Activated T-cell treated with anti-CD3 and anti-CD28 coated beads for 4 hours (primary cell): Measurements from ENCODE around the gene ZNF789.

Experiments used
- DNase-seq: peaks from one replicate; pipeline ENCODE4 v3.0.0-alpha.2; 2020

The ZNF789 gene

GRCh38 chr7:99514050-99514449, 41.4 kb downstream of the ZNF789 start:
- DNase-seq = no peak

GRCh38 chr7:99521399-99521798, 48.7 kb downstream of the ZNF789 start:
- no peak for DNase-seq

- DNase-seq = peak; percentile 14
Measured at GRCh38 chr7:99525713-99526440, 53.2 kb downstream of the ZNF789 start.

GRCh38 chr7:99531354-99531765, 58.7 kb downstream of the ZNF789 start:
- DNase-seq = no peak

GRCh38 chr7:99535667-99536066, 63.0 kb downstream of the ZNF789 start:
- DNase-seq = no peak
